Stimulated activated CD4-positive, alpha-beta T cell treated with anti-CD3 and anti-CD28 coated beads, Interleukin-2, amount 100 ng/mL, for 48 hours (primary cell): ENCODE results near the gene KRTAP5-1.

Experiments used
- DNase-seq, 2 donors: peaks; one replicate each; pipeline ENCODE4 v3.0.0-alpha.2; 2020

KRTAP5-1 gene

DNA sequence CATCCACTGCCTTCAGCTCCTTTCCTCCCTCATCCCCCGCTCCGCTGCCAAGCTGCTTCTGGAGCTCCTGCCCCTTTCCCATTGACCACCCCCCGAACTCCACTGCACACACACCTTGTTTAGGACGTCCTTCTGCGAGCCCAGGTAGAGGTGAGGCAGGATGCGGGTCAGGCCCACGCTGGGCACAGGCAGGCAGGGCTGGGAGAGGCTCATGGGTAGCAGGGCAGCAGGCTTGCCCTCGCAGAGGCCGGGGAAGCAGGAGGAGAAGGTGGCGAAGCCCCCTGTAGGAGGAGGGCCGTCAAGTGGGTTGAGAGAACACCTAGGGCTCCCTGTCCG, 26.3 kb downstream of the KRTAP5-1 start:
- DNase-seq = no peak

DNA sequence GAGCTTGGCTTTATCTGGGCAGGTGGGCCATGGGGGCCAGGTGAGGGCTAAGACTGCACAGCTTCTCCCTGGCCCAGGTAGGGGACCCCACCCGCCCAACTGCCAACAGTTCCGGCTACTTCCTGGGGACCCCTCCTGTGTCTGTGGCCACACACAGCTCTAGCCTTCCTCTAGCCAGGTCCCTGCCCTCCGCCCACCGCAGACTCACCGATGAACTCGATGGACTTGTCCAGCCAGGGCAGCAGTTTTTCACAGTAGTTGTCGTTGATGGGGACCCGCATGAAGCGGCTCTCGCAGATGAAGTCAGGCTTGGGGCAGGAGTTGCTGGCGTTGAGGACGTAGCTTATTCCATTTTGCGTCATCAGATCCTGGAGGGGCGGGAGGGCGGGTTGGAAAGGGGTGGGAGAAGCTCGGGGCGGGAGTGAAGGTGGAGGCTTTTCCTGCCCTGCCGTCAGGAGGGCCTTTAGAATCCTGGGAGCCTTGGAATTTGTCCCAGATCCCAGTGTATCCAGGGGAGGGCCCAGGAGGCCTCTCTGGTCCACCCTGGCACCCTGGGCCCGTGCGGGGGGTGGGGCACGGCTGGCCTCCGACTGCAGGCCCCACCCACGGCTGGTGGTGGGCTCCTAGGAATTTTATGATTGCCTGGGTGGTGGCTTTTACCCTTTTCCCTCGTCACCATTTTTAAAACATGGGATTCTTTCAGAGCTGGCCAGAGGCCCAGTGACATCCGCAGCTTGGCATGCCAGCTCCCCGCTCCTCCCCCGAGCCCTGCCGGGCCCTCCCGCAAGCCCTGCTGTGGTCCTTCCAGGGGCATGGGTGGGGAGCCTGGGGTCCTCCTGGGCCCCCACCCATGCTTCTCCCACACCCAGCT, 26.9 kb downstream of the KRTAP5-1 start:
- DNase-seq = no peak

DNA sequence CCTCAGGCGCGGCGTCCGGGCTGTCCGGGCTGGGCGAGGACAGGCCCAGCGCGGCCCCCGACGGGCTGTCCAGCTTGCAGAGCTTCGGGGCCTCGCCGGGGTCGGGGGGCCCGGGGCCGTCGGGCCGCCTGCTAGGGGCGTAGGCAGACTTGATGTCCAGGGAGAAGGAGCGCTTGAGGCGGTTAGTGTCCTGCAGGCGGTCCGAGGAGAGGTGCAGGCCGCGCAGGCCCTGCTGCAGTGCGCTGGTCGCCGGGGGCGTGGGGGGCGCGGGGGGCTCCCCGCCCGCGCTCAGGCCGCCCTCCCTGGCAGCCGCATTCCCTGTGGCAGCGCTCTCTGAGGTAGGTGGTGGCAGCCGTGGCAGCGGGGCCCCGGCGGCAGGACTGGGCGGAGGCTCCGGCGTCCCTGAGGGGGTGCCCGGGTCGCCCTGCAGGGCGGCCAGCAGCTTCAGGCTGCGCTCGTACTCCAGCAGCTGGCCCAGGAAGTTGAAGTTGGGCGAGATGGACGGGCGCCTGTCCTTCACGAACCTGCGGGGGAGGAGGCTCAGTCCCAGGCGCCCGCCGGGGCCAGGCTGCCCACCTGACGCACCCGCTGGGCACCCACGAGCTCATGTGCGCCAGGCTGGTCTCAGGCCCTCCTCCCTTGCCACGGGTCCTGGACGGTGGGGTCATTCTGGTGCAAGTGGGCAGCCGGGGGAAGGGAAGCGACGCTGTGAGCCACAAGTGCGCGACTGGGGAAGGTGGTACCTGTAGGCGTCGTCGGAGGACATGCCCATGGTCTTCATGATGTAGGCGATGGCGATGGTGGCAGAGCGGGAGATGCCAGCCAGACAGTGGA, 27.8 kb downstream of the KRTAP5-1 start:
- DNase-seq = no peak

DNA sequence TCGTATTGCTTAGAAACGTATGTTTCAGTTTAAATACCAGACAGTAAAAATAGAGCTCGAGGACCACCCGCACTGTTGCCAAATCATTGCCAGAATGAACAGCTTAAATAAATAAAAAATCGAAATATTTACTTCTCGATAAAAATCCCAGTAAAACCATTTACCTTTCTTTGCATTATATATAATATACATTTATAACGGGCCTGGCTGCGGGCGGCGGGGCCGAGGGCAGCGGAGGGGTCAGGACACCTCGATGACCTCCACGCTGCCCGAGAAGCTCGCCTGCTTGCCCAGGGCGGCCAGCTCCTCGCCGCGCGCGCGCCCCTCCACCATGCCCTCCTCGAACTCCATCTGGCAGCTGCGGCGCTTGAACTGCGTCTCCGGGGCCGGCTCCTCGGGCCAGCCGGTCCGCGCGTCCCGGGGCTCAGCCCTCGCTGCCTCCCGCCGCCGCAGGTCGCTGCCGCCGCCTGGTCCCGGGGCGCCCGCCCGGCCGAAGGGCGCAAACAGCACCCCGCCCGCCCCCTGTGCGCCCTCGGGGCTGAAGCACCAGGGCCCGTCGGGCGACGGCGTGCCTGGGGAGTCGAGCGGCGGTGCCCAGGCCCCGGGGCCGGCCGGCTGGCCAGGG, 28.7 kb downstream of the KRTAP5-1 start:
- DNase-seq = no peak

DNA sequence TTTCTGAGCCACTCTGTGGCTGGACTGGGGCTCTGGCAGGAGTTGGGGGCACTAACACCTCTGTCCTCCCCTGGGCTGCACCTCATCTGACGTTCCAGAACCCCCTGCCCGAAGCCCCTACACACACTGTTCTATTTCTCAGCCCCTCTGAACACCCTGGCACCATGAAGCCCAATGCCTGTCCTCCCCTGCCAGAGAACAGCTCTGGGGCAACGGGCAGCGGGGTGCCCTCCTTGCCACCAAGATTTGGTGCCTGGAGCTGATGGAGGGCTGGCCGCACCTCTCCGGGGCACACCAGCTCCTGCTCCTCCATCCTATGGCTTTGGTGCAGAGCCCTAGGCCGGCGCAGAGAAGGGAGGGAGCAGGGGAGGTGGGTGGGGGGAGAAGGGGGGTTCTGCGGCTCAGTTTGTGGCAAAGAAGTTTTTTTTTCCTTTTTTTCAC, 29.4 kb downstream of the KRTAP5-1 start:
- no peak for DNase-seq

DNA sequence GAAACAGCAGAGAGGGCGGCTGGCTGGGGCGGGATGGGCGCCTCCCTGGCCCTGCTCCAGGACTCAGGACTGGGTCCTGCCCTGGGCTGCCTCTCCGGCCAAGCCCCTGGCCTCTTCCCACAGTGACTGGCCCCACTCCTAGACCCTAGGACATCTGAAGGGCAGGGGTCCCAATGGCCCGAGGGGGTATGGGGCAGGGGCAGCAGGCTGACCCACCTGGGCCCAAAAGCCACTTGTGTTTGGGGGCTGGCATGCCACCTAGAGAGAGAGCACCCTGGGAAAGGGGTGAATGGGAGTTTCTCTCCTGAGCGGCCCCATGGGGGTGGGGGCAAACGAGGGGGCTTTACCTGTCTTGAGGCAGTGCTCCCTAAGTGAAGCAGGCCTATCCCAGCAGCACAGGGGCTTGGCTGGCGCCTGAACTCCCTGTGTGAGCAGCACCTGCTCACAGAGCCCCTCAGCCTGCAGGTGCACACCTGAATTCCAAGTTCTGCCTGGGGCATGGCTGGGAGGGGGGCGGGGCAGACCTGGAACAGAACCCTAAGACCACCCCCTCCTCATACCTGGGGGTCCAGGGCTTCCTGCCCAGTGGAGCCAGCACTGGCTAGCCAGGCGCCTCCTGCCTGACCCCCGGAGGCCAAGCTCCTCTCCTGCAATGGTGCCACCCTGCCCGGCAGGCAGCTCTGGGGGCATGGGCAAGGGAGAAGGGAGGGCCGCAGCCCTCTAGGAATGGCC, 29.9 kb downstream of the KRTAP5-1 start:
- no peak for DNase-seq

DNA sequence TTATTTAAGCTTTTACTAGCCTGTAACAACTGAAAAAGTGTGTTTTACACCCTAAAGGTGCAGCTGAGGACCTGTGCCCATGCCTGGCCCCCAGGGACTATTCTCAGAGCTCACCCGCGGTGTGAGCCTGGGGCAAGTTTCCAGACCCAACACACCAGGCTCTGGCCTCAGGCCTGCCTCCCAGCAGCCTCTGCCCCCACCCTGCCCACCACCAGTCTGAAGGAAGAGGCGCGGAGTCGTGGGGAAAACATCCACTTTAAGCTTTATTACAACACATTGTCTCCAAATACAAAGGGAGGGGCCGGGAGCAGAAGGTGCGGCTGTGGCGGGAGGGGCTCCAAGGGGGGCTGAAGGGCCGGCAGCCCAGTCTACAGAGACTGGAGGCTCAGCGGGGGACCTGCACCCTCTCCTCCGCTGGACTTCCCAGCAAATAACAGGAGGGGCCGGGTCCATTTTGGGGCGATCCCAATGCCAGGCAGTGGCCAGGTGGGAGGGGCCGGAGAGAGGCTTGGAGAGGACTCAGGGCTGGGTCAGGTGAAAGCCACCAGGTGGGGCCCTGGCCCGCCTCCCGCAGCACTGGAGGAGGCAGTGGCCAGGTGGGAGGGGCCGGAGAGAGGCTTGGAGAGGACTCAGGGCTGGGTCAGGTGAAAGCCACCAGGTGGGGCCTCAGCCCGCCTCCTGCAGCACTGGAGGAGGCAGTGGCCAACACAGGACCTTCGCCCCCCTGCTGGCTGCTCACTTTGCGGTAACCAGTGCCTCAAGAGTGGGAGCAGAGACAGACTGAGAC, 31.1 kb downstream of the KRTAP5-1 start:
- no peak for DNase-seq

DNA sequence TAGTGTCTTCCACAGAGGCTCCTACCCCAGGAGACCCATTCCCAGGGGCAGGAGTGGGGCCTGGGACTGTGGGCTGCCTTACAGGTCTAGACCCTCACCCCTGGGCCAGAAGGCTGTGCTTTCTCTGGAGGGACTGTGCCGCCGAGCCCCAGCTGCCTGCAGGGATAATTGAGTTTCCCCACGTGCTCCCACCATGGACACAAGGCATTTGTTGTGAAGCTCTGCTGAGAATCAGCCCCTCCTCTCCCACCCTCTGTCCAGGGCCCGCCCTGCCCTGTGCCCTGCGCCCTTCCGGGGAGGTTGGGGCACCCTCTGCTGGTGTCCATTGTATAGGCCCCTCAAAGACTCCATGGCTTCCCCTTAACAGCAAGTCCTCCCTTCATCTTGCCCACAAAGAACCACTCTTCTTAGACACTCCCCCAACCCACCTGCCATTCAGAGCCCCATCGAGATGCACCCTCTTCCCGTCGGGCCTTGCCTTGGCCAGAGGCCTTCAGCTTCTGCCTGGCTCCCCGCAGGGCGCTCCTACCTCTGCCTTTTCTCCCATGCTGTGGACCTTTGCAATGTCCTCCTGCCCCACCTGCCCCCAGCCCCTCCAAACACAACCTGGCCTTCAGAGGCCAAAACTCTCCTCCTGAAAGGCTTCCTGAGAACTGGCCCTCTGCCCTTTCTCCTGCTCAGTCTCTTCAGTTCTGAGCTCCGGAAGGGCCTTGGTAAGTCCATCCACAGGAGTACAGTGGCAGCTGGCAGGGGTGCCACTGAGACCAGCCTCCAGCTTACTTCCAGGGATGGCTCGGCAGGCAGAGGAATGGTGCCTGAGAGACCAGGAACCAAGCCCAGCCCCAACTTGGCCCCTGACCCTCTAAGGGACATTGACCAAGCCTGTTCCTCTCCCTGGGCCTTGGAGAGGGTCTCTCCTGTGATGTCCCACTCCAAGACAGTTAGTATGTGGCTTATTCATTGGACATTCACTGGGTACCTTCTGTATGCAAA, 35.4 kb downstream of the KRTAP5-1 start:
- DNase-seq = no peak

DNA sequence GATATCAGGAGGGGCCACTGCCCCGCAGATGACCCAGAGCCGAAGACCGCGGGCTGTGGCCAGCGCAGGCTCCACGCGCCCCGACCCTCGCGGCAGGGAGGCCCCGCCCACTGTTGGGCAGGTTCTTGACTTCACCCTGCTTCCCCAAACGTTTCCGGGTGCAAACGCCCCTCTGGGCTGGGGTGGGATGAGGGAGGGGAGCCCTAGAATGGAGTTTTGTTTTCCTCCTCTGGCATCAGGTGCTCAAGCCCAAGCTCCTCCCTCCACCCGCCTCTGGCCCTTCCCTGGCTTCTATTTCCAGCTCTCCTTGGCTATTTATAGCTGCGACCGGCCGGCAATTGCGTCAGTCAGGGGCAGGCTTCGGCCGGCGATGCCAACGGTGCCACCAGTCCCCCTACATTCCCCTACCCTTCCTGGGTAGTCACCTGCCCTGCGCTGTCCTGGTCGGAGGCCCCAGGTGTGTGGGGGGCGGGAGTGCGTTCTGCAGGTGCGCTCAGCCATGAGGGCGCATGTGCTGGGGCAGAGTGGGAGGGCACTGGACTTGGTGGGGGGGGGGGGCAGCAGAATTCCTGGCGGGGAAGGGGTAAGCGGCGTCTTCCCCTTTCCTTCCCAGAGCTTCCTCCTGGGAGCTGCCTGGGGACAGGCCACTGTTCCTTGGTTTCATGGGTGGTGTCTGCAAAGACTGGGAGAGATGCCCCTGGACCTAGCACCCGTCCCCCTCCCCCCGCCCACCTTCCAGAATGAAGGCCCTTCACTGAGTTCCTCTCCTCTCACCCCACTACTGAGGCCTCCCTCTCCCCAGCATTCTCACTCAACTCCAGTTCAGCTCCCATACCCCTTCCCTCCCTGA, 36.6 kb downstream of the KRTAP5-1 start:
- no peak for DNase-seq

DNA sequence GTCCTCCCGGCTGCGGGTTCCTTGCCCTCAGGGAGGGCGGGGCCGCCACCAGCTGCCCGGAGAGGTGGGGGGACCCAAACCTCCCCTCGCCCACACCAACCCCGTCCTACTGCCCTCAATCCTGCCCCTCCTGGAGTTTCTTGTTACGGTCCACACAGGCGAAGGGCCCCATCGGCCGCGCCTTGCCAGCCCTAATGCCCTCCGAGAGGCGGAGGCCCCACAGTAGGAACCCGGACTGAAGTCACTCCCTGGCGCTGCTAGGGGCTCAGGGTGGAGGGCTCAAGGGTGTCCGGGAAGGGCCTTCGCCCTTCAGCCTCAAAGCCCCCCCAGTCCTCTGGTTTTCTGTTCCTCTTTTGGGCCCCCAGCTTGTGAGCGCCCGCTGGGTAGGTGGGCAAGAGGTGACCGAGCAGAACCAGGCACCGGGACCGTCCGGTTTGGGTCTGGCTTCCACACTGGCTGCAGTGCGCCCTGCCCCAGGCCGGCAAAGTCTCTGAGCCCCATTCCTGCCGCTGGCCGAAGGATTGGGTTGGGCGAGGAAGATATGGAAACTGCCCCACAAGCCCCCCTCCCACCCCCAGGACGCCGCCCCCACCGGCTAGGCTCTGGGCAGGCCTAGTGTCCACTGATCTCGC, 37.5 kb downstream of the KRTAP5-1 start:
- DNase-seq = no peak

DNA sequence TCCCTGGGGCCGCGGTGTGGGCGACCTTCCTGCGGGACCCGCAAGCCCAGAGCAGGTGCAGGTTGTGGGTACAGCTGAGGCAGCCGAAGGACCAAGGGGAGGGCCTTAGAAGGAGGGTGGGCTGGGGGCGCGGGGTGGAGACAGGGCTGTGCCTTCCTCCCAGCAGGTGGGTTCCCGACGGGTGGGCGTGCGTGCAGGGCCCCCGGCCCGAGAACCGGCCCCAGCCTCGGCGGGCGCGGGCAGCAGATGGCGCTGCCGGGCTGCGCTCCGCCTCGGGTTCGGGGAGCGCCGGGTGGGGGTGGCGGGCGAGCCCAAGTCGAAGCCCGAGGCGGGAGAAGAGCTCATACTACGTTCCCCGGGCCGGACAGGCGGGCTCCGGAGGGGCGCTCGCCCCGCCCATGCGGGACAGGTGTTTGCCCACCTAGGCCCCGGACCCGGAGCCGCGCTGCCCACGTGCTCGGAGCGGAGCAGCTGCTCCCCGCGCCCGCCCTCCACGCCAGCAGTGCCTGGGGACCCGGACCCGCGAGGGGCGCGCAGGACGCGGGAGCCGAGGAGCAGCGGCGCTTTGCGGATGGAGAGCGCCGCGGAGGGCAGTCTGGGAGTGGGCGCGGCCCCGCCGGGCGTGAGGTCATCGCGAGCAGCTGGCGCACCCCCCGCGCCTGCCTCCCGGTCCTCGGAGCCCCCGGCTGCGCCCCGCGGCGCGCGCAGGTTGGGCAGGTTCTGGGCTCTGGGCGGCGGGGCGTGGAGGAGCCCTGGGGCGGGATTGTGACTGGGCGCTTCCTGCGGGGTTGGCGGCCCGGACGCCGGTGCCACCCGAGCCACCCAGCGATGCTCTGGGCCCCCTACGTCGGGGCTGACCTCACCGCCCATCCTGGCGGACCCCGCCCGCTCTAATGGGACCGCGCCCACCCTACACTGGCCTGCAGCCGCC, 38.3 kb downstream of the KRTAP5-1 start:
- DNase-seq = peak; percentile 22 to 46

DNA sequence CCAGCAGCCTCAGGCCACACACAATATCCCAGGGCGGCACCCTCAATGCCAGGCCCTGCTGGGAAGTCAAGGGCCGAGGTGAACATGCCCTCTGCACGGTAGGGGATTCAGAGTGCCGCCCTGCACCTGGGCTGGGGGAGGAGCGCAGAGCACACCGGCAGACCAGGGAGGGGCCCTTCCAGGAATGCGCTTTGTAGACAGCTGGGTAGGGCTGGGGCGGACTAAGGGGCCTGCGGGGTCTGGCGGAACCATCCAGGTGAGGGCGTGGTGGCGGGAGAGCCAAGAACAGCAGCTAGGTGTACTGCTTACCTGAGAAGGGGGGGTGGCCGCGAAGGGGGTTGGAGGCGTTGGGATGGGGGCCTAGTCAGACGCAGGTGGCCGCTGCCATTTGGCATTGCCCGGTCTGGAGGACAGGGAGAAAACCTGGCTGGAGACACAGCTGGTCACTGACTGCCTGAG, 39.0 kb downstream of the KRTAP5-1 start:
- no peak for DNase-seq

DNA sequence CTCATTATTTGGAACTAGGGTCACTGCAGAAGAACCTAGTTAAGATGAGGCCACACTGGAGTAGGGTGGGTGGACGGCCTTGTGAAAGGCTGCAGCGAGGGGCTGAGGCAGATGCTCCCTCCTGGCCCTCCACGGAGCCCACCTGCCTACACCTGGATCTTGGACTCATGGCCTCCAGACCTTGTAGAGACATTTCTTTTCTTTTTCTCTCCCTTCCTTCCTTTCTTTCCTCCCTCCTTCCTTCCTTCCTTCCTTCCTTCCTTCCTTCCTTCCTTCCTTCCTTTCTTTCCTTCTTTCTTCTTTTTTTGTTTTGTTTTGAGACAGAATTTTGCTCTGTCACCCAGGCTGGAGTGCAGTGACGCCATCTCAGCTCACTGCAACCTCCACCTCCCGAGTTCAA, 39.7 kb downstream of the KRTAP5-1 start:
- no peak for DNase-seq

DNA sequence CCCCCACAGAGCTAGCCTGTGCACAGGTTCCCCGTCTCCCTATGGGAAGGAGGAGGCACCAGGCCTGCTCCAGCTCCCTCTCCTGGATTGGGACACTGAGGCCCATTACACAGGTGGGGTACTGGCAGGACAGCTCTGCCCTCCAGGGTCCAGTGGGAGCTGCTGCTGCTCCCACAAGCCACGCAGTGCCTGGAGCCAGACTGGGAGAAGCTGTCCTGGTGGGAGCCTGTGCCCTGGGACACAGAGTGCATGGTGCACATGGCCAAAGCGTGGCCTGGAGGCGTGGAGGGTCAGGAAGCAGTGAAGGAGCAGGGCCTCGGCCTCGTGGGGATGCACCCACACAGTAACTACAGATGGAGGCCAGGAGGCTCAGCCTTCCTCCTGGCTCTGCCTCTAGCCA, 40.5 kb downstream of the KRTAP5-1 start:
- no peak for DNase-seq

DNA sequence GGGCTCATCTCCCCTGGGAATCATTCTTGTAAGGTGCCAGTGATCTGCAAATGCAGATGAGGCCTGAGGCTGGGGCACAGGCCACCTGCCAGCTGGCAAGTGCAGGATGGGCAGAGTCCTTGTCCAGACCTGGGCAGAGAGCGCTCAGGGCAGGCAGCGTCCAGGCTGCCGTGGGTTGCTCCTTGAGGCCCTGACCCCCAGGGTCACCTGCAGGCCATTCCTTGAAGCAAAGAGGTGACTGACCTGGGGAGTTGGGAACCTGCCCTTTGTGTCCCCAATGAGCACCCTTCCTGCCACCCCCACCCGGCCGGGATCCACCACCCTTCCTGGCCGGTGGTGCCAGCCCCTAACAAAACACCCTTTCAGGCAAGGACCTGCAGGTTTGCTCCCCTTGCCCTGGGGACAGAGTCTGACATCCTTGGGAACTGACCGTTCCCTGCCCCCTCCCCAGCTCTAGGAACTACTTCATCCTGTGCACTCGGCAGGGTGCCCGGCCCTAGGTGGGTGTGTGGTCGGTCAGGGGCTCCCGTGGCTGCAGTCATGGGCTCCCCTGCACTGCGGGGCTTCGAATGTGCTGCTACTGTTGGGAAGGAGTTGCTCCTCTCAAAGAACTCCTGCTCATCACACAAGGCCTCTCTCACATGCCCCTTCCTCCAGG, 41.3 kb downstream of the KRTAP5-1 start:
- no peak for DNase-seq

DNA sequence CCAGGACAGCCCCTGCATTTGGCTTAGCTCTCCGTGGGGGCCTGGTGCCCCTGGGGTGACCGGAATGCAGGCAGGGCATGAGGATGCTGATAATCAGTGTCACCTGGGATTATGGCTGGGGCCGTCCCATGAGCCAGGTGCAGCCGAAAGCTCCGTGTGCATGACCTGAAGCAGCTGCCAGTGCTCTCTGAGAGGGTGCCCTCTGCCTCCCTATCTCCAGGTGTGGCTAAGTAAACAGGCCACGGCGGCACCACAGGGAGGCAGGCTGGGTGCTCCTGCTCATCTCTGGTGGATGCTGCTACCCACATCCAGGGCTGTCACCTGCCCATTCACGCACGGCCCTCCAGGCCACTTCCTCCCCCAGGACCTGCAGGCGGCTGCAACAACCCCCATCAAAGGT, 42.8 kb downstream of the KRTAP5-1 start:
- DNase-seq = no peak

DNA sequence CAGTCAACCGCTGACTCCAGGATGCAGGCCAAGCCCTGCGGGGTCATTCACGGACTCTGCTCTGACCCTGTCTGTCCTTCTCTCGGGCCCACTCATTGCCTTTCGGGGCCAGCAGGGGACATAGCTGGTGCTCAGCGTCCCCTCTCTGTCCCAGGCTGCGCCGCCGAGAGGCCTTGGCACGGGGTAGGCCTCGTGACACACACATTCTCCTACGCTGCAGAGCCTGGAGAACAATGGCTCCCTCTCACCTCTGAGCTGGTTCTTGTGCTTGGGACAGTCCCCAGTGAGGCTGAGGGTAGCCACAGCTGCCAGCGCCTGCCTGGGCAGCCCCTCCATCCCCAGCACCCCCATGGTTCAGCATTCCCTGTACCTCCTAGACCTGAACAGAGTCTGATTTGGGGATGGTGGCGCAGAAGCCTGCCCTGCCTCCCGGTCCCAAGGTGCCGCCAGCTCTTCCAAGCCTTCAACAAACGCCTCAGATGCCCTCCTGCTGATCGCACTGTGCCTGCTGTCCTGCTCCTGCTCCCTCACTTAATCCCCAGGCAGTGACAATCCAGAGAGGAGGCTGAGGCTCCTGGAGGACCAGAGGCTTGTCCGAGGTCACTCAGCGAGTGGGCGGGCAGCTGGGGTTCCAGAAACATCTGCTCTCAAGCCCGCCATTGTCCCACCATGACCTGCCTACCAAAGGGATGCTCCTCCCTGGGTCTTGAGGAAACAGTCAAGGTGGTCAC, 43.4 kb downstream of the KRTAP5-1 start:
- no peak for DNase-seq
